GM10248 (cell line): Measurements from ENCODE around the gene RASD2.

ENCODE experiments used
- CTCF ChIA-PET: fragments of 300-600 bp; sonication (Branson Sonifier 250); formaldehyde crosslinking; extraction: SDS; loops from one replicate; lab custom pipeline; 2021; ENCODE audit warnings: antibody characterized with exemption; lab: Yijun Ruan, JAX
- POLR2A ChIA-PET: fragments of 350-650 bp; sonication (Branson Sonifier 250); formaldehyde crosslinking; extraction: SDS; loops from one replicate; lab custom pipeline; 2020; ENCODE audit warnings: antibody characterized with exemption; lab: Yijun Ruan, JAX
- DNase-seq: peaks from one replicate; pipeline ENCODE4 v3.0.0; 2012; ENCODE audit errors: extremely low spot score
- CTCF ChIP-seq: IDR thresholded peaks from 2 replicates; pipeline ENCODE4 v1.5.1; 2012; ENCODE audit warnings: mild to moderate bottlenecking, low read depth; ENCODE audit errors: extremely low read depth, missing control alignments, control extremely low read depth

The RASD2 gene

DNA sequence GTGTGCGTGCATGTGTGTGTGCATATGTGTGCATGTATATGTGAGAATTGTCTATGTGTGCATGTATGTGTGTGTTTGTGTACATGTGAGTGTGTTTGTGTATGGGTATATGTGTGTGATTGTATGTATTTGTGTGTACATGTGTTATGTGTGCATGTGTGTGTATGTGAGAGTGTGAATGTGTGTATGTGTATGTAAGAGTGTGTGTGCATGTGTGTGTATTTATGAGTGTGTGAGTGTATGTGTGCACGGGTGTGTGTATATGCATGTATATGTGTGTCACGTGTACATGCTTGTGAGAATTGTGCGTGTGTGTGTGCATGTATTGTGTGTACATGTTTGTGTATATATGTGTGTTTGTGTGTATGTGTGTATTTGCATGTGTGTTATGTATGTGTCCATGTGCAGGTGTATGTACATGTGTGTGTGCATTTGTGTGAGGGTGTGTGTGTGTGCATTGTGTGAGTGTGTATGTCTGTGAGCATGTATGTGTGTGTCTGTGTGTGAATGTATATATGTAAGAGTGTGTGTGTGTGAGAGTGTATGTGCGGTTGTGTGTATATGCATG is 60.5 kb downstream of the RASD2 start:
- CTCF ChIA-PET = no interaction called here
- no peak for DNase-seq
- POLR2A ChIA-PET = no interaction called here
- no peak for TF ChIP-seq CTCF

- ChIA-PET CTCF (no interaction called here), POLR2A (no interaction called here)
- TF ChIP-seq CTCF = no peak
- DNase-seq = no peak
Observed at GRCh38 chr22:35601743-35602615, 61.3 kb downstream of the RASD2 start.
